NCI-H446 (cell line): ENCODE measurements around the gene TBC1D3.
"Not testable (repeated sequence)": the region's sequence is repeated elsewhere in the genome, so short reads cannot be mapped to it uniquely, and the experiment has no call there.

Experiments used
- DNase-seq, 2 experiments: peaks; one replicate each; lab custom pipeline; 2025; lab: John Stamatoyannopoulos, UW

The TBC1D3 gene

DNA sequence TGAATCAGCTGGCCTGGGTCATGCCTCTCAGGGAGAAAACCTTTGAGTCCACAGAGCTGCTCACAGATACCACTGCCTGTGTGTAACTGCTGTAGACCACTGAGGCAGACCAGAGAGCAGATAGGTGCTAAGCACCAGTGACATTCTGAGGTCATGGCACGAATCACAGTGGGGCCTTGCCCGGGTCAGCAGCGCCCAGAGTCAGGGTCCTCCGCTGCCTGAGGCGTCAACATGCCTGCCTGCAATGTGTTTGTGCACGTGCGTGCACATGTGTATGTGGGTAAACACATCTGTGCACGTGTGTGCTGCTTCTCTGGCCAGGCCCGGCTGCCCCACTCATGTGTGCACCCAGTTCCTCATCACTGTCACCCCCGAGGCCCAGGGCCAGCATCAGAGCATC lies at the start of gene TBC1D3:
Gene TBC1D3 (minus strand): TSS at position 101 of the 400 bp plus-strand sequence. CDS start 1,526 bp downstream, outside the sequence.
- not testable (repeated sequence) for DNase-seq

DNA sequence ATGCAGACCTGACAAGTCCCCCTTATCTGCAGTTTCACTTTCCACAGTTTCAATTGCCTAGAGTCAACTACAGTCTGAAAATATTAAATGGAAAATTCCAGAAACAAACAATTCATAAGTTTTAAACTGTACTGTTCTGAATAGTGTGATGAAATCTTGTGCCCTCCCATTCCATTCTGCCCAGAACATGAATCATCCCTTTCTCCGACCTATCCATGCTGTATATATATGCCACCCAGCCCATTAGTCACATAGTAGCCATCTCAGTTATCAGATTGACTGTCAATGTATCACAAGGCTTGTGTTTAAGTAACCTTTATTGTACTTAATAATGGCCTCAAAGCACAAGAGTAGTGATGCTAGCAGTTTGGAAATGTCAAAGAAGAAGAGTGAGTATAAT lies 40.4 kb upstream of the TBC1D3 start:
- not testable (repeated sequence) for DNase-seq

DNA sequence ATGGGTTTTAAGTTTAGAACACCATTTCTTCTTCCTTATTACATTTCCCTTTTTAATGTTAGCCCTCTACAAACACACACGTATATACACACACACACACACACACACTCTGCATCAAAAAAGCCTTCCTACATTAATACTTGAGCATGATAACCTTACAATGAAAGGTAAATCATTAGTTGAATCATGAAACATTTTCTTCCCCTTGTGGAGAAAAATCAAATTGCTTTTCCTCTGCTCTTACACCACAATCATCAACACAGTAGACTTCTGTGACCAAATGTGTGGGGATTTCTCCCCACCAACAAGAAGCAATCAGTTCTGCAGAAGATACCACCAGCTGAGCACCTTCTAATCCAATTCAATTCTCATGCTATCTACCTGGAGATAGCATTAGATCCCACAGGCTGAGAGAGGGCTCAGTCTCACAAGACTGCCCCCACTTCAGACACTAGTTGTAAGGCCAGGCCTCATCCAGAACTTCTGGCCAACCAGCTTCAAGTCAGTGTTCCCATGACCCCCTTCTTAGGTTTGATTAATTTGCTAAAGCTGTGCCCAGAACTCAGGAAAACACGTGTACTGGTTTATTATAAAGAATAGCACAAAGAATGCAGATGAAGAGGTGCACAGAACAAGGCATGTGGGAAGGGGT lies 33.6 kb upstream of the TBC1D3 start:
- not testable (repeated sequence) for DNase-seq

DNA sequence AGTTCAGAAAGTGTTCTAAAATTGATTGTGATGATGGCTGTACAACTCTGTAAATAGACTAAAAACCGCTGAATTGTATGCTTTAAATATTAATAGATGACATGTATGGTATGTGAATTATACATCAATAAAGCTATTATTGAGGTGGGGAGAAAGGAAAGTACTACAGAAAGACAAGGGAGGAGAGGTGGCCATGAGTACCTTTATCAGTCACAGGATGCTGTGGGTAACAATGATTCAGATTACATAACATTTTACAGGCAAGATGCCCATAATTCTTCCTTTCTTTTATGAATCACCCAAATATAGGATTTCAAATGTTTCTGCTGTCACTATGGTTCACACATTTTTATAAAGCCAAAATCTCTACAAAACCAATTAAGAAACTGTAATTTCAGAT lies 28.5 kb upstream of the TBC1D3 start:
- DNase-seq: not testable (repeated sequence)

DNA sequence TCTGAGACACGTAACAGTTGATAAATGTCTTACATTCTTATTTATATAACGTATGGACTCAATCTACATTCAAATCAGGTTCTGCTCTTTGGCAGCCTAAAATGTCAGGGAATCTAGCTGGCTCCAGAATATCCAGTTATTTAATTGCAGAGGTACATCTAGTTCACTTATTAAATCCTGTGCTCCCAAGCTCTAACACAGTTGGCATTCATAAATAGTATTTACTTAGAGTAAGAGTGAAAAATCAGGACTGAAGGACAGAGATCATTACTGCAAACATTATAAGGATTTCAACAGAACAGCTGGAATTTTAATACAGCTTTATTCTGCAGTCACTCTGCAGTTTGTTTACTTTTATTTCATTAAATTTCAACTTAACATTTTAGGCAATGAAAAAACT lies 7.9 kb upstream of the TBC1D3 start:
- not testable (repeated sequence) for DNase-seq

DNA sequence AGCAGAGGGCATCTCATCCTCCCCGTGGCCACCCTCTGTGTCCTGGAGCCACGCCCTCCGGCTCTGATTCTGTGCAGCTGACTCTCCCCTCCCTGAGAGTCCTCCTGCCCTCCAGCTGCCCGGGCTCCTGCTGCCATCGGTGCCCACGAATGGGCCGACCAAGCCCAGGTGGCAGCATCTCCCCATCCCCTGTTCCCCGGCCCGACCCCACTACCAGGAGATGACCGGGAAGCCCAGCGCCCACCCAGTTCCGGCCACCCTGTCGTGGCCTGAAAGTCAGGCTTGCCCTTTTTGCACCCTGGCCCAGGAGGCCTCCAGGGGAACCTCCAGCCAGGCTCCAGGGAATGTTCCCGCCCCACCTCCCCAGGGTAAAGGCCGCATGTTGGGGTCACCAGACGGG lies 57.5 kb downstream of the TBC1D3 start:
- DNase-seq: not testable (repeated sequence)
